Kidney epithelial cell (primary cell): ENCODE results near the gene TUSC2. TPM values are rescaled to one million over a fixed set of nuclear protein-coding genes. Genes with fewer than 3 reads are reported as not detected.

Experiments used
- DNase-seq: peaks from one replicate; pipeline ENCODE4 v3.0.0-alpha.2; 2010; ENCODE audit warnings: low read depth
- H3K27me3 ChIP-seq: 2 replicates; pipeline ENCODE4 v1.6.0; 2011; ENCODE audit warnings: low read length; ENCODE audit not compliant: control insufficient read depth, insufficient read depth
- H3K36me3 ChIP-seq: 2 replicates; pipeline ENCODE4 v1.5.1; 2011; ENCODE audit warnings: low read length; ENCODE audit not compliant: control insufficient read depth, insufficient read depth
- H3K4me3 ChIP-seq: 2 replicates; pipeline ENCODE4 v1.5.1; 2011; ENCODE audit warnings: low read depth, mild to moderate bottlenecking, control low read depth, low read length
- total RNA-seq: library from RNA; depleted of rRNA; stranded (reverse); fragments of >200 nt; gene quantifications from 2 replicates; pipeline ENCODE4 v1.2.3, GENCODE V29; 2015
- TF ChIP-seq, protein P1 (sequence below): IDR thresholded peaks from 2 replicates; pipeline ENCODE4 v1.5.1; 2011; ENCODE audit warnings: mild to moderate bottlenecking, moderate library complexity, low read length, control low read depth, inconsistent platforms; ENCODE audit not compliant: insufficient read depth, poor library complexity, severe bottlenecking

TUSC2 gene
- total RNA-seq, 1 donor from 2014 or later, result 58.3 TPM

DNA sequence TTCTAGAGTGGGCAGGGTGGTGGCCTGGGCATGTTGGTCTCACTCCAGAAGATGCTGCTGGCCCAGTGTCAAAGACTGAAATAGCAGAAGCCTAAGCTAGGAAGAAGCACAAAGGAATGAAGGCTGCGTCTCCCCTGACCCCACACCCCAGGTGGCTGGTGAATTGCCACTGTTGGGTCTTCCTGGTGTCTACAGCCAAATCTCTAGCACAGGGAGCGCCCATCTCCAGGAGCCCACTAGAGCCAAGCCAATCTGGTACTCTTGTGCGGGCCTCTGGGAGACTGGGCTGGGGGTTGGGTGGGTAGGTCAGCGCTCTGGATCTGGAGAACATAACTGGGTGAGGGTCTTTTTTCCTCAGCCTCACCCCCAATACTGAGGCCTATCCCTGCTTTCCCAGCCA, 894 bp downstream of the TUSC2 start:
- H3K4me3 ChIP-seq, result peak overlapping the region; percentile 80
- peaks cover 1% of the 10 kb centered on the region for H3K36me3 ChIP-seq
- no peak for DNase-seq
- TF ChIP-seq, protein P1, sequence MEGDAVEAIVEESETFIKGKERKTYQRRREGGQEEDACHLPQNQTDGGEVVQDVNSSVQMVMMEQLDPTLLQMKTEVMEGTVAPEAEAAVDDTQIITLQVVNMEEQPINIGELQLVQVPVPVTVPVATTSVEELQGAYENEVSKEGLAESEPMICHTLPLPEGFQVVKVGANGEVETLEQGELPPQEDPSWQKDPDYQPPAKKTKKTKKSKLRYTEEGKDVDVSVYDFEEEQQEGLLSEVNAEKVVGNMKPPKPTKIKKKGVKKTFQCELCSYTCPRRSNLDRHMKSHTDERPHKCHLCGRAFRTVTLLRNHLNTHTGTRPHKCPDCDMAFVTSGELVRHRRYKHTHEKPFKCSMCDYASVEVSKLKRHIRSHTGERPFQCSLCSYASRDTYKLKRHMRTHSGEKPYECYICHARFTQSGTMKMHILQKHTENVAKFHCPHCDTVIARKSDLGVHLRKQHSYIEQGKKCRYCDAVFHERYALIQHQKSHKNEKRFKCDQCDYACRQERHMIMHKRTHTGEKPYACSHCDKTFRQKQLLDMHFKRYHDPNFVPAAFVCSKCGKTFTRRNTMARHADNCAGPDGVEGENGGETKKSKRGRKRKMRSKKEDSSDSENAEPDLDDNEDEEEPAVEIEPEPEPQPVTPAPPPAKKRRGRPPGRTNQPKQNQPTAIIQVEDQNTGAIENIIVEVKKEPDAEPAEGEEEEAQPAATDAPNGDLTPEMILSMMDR, result no peak
- H3K27me3 ChIP-seq, result no peaks in the 10 kb centered on the region

DNA sequence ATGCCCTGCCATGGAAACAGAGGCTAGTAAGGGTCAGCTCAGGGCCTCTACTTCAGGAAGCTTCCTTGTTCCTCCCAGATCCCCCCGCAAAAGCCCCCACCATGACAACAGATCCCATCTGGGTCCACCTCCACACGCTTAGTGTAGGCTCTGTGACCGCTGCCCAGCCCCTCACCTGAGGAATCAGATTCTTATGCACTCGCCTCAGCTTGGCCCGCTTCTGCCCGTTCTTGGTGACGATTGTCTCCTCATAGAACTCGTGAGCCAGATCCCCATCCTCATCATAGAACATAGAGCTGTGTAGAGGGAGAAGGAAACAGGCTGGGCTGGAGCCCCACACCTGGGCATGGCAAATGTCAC, 1.9 kb downstream of the TUSC2 start:
- DNase-seq, result no peak
- TF ChIP-seq, protein P1, result no peak
- Histone ChIP-seq H3K27me3 (no peaks in the 10 kb centered on the region), H3K4me3 (no peak overlapping the region), H3K36me3 (peaks cover 1% of the 10 kb centered on the region)

DNA sequence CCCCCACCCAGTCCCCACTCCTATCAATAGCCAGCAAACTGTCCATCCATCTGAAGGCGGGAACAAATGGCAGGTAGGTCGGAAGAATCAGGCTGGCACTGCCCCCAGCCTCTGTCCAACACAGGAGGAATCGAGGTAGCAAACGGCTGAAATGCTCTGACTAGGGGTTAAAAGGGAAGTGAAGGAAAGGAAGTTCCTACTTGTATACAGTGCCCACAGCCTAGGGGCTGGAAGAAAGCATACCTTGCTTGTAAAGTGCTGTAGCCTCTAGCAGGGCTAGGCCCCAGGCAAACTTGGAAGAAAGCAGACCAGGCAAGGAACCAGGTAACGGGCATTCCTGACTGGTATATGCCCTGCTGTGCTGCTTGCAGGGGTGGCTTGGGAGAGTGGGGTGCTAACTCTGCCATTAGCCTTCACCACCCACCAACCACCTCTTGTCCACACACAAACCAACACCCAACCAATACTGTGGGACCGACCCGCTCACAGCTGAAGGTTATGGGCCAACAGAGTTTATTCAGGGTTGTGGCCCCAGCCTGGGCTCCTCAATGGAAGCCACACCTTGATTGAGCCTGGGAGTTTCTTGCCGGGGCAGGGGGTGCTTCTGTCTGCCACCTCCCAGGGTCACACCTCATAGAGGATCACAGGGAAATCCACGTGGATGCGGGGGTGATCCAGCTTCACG, 2.4 kb downstream of the TUSC2 start:
- DNase-seq, result no peak
- H3K27me3 ChIP-seq, result no peaks in the 10 kb centered on the region
- H3K4me3 ChIP-seq, result no peak overlapping the region
- TF ChIP-seq, protein P1, result no peak
- peaks cover 1% of the 10 kb centered on the region for H3K36me3 ChIP-seq

DNA sequence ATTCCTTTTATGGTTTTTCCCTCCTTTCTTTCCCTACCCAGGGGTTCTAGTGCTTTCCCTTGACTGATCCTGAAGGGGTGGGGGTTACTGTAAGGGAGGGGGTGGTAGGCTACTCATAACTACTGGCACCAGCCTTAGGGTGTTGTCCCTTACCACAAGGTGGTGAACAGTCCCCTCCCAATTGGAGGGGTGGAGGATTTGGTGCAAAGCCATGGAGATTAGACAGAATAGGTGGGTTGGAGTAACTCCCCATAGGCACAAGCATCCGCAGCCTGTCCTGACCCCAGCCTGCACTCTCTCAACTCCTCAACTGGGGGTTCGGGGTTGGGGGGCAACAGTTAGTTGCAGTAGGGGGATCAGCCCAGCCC, 2.9 kb downstream of the TUSC2 start:
- TF ChIP-seq, protein P1, result no peak
- H3K4me3 ChIP-seq, result no peak overlapping the region
- H3K36me3 ChIP-seq, result peaks cover 1% of the 10 kb centered on the region
- no peak for DNase-seq
- no peaks in the 10 kb centered on the region for H3K27me3 ChIP-seq

DNA sequence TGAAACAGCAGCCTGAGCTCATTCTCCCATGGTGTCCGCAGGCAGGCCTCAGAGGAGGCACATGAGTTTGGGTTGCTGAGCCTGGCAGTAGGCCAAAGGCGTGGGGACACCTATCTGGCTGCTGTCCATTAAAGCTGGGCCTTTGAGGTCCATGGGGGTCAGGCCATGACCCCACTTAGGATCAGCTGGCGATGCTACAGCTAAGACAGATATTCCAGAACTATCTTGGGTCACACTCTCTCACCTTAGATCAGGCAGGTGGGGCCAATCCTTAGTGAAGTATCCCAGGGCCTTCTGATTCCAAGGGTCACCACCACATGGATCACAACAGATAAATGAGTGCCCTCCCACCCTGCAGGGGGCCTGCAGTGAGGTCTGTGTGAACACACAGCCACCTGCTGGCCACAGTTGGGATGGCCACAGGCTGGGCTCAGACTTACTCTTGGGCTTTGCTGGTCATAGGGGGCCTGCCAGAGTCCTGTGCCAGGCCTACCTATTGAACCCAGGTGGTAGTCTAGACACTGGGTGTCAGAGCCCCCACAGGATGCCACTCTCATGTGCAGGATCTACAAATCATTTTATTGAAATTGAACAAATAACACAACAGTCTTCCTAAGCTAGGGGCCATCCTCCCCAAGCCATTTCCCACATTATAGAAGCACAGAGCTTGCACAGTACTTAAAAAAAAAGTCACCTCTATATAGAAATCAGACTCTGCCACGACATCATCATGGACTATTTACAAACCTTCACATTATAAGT, 3.5 kb downstream of the TUSC2 start:
- TF ChIP-seq, protein P1, result peak; percentile 91
- DNase-seq, result no peak
- no peaks in the 10 kb centered on the region for H3K27me3 ChIP-seq
- H3K36me3 ChIP-seq, result no peaks in the 10 kb centered on the region
- no peak overlapping the region for H3K4me3 ChIP-seq

DNA sequence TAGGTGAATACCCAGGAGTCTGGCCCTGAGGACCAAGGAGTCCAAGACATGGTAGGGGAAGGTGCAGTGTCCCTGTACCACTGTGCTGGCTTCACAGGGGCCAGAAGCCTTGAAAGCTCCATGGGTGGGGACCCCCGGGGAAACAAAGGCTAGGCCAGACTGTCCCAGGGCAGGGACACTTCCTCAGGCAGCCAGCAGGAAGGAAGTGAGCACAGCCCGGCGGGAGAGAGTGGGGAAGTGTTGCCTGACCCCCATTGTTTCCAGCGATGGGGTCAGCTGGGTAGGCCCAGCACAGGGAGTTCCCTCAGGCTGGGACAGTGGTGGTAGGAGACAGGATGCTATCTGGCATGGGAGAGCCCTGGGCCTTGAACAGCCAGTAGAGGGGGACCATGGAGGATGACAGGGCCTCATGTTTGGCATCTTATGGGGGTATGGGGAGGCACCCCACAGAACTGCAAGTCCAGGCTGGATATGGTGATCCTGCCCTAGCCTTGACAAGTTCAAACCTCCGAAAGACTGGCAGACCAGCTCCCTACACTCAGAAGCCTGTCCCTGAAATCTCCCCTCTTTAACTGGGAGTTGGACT, 4.3 kb downstream of the TUSC2 start:
- Histone ChIP-seq H3K27me3 (no peaks in the 10 kb centered on the region), H3K4me3 (no peak overlapping the region), H3K36me3 (no peaks in the 10 kb centered on the region)
- TF ChIP-seq, protein P1, result no peak
- DNase-seq, result no peak
